ENCODE results near the gene FADS1.

DNA sequence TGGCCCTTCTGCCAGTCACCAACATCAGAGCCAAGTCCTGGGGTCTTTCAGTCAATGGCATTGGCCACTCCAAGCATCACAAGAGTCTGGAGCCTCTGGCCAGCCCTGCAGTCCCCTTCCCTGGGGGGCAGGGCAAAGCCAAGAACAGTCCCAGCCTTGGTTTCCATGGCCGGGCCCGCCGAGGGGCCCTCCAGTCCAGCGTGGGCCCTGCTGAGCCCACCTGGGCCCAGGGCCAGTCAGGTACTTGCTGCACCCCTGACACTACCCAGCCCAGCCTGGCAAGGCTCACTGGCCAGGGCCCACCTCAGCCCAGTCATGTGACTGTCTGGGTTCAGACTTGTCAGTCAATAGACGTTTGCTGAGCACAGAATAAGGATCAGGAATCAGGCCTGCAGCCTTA, 35.2 kb downstream of the FADS1 start:
- TF ChIP-seq POLR2AphosphoS5 (IDR thresholded peaks at IDR 0.05) (no peak), POLR2A (IDR thresholded peaks at IDR 0.05) (no peak), EP300 (IDR thresholded peaks at IDR 0.05; ENCODE audit: low read depth) (no peak)
- TF ChIP-seq, protein P1, sequence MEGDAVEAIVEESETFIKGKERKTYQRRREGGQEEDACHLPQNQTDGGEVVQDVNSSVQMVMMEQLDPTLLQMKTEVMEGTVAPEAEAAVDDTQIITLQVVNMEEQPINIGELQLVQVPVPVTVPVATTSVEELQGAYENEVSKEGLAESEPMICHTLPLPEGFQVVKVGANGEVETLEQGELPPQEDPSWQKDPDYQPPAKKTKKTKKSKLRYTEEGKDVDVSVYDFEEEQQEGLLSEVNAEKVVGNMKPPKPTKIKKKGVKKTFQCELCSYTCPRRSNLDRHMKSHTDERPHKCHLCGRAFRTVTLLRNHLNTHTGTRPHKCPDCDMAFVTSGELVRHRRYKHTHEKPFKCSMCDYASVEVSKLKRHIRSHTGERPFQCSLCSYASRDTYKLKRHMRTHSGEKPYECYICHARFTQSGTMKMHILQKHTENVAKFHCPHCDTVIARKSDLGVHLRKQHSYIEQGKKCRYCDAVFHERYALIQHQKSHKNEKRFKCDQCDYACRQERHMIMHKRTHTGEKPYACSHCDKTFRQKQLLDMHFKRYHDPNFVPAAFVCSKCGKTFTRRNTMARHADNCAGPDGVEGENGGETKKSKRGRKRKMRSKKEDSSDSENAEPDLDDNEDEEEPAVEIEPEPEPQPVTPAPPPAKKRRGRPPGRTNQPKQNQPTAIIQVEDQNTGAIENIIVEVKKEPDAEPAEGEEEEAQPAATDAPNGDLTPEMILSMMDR (IDR thresholded peaks at IDR 0.05), result no peak
